HUES48 (cell line): ENCODE measurements around the gene CPA3.

Experiments used
- H3K27ac ChIP-seq: one replicate; pipeline ENCODE4 v1.7.0; 2013; ENCODE audit warnings: low read depth, low read length, inconsistent platforms
- H3K27me3 ChIP-seq: 2 replicates; pipeline ENCODE4 v1.6.1; 2013; ENCODE audit warnings: mild to moderate bottlenecking, low read length; ENCODE audit not compliant: control insufficient read depth, insufficient read depth
- H3K36me3 ChIP-seq: 2 replicates; pipeline ENCODE4 v1.6.1; 2013; ENCODE audit warnings: low read length; ENCODE audit not compliant: control insufficient read depth, insufficient read depth
- H3K4me1 ChIP-seq: 2 replicates; pipeline ENCODE4 v1.6.1; 2013; ENCODE audit warnings: mild to moderate bottlenecking, low read length; ENCODE audit not compliant: control insufficient read depth, insufficient read depth
- H3K4me3 ChIP-seq: 2 replicates; pipeline ENCODE4 v1.5.1; 2013; ENCODE audit warnings: mild to moderate bottlenecking, low read depth, low read length
- H3K9ac ChIP-seq: 2 replicates; pipeline ENCODE4 v1.6.1; 2013; ENCODE audit warnings: mild to moderate bottlenecking, low read depth, low read length, moderate library complexity
- H3K9me3 ChIP-seq: 2 replicates; pipeline ENCODE4 v1.6.1; 2013; ENCODE audit warnings: low read length; ENCODE audit not compliant: control insufficient read depth, insufficient read depth

Gene CPA3

DNA sequence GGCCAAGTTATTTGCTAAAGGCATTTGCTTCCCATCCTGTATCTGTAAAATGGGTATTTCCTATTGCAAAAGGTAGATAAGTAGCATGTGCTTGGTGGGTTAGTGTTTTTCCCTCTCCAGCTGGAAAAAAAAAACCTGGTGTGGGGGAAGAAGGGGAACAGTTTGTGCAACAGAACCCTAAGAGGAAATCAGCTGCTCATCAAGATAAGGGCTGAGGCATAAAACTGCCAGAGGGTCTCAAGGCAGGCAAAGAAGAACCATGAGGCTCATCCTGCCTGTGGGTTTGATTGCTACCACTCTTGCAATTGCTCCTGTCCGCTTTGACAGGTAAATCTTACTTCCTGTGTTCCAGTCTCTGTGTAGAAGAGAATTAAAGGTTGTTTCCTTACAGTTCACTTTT lies at the start of gene CPA3:
TSS of gene CPA3 (plus strand) at position 248 of the 400 bp plus-strand sequence. CDS start at position 260, 12 bp downstream.
- Histone ChIP-seq H3K36me3 (no peaks in the 10 kb centered on the region), H3K4me1 (no peaks in the 10 kb centered on the region), H3K9me3 (no peaks in the 10 kb centered on the region), H3K27me3 (no peaks in the 10 kb centered on the region), H3K4me3 (no peak within 1 kb of the TSS), H3K27ac (no peak within 1 kb of the TSS), H3K9ac (no peak within 1 kb of the TSS)

DNA sequence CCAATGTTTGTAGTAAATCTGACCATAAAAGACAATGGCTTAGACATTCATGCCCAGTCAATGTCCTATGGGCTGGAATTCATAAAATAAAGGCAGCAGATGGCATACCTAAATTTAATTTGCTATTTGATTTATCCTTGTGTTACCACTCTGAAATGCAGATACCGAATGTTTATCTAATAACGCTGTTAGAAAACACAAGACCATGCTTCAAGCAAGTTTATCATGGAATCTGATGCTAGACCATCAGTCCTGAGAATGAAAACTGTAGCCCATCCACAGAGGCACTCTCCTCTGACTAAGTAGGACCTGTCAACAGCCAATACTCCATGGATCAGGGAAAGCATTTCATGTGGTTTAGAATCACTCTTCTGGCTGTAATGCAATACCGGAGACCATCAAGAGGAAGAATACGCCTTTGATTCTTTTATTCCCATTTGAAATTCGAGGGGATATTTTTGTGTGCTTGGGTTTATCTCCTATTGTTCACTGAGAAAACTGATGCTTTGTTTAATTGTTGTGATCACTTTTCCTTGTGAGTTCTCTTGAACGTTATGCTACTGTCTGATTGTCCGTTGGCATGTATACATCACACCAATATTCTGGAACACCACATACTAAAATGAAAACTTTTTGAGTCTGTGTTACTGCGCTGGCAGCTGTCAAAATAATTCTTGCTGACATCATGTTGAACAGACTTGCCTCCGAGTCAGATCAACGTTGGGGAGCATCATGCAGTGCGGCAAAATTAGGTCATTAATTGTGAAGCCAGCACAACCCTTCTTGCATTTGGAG lies 49.6 kb upstream of the CPA3 start:
- Histone ChIP-seq H3K4me1 (peaks cover 12% of the 10 kb centered on the region), H3K36me3 (no peaks in the 10 kb centered on the region), H3K27me3 (no peaks in the 10 kb centered on the region), H3K4me3 (no peak overlapping the region), H3K9ac (no peak overlapping the region), H3K9me3 (no peaks in the 10 kb centered on the region), H3K27ac (no peak overlapping the region)

DNA sequence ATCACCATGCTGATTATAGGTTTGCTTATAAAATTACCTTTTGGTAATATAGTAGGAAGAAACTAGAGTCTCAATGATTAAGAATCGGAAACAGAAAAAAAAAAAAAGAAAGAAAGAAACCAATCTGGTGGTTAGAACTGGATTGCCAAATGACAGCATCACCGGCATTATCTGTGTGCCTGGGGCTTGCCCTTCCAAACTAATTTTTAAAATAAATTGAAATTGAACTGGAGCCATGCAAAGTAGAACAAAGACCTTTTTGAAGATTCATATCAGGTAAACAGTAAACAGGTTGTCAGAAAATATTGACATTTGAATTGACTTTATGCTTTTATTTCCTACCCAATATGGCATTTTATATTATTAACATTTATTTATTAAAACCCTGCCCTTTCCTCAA lies 48.7 kb upstream of the CPA3 start:
- H3K4me1 ChIP-seq, result peaks cover 21% of the 10 kb centered on the region
- no peak overlapping the region for H3K27ac ChIP-seq

GRCh38 chr3:148816981-148817525 lies 48.0 kb upstream of the CPA3 start:
- H3K36me3 ChIP-seq, result no peaks in the 10 kb centered on the region
- no peaks in the 10 kb centered on the region for H3K27me3 ChIP-seq
- H3K9ac ChIP-seq, result no peak overlapping the region
- H3K4me1 ChIP-seq, result peaks cover 23% of the 10 kb centered on the region
- H3K9me3 ChIP-seq, result no peaks in the 10 kb centered on the region
- no peak overlapping the region for H3K27ac ChIP-seq
- H3K4me3 ChIP-seq, result no peak overlapping the region

More for the DNA sequence above, 48.7 kb upstream of the CPA3 start:
- H3K4me3 ChIP-seq, result no peak overlapping the region
- H3K27me3 ChIP-seq, result no peaks in the 10 kb centered on the region
- H3K36me3 ChIP-seq, result no peaks in the 10 kb centered on the region
- H3K9me3 ChIP-seq, result no peaks in the 10 kb centered on the region
- H3K9ac ChIP-seq, result no peak overlapping the region

GRCh38 chr3:148820361-148821245 lies 44.5 kb upstream of the CPA3 start:
- H3K4me3 ChIP-seq, result no peak overlapping the region
- no peaks in the 10 kb centered on the region for H3K9me3 ChIP-seq
- H3K36me3 ChIP-seq, result no peaks in the 10 kb centered on the region
- H3K9ac ChIP-seq, result no peak overlapping the region
- H3K4me1 ChIP-seq, result peaks cover 23% of the 10 kb centered on the region
- H3K27me3 ChIP-seq, result no peaks in the 10 kb centered on the region
- H3K27ac ChIP-seq, result no peak overlapping the region

DNA sequence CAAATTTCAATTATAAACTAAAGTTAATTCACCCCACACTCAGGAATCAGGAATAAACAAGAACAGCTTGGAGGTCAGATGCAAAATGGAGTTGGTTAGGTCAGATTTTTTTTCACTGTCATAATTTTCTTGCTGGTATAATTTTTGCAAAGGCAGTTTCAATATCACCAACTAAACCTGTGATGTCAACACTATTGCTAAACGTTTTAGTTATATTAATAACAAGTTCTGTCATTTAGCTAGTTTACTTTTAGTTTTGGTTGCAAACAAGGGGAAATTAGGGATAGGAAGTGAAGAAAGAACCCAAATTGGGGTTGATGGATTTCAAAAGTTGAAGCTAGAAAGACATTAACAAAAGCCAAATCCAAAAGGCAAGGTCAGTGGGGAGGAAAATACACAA lies 42.1 kb upstream of the CPA3 start:
- Histone ChIP-seq H3K4me1 (peaks cover 23% of the 10 kb centered on the region), H3K4me3 (no peak overlapping the region), H3K9me3 (no peaks in the 10 kb centered on the region), H3K27me3 (no peaks in the 10 kb centered on the region), H3K27ac (no peak overlapping the region), H3K36me3 (no peaks in the 10 kb centered on the region), H3K9ac (no peak overlapping the region)

DNA sequence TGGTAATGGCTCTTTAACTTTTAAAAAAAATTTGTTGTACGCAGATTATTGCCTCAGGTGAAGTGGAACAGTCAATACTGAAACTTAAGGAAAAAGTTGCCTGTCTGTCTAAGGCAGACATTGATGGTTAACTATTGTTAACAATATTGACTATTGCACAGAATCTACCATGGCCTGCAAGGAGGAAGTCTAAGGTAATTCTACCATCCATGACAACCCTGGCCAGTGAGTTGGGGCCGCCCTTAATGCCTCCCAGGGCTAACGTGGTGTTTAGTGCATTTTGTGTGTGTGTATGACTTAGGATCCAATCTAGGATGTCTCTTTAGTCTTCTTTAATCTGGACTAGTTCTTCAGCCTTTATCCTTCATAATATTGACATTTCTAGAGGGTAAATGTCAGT lies 39.6 kb upstream of the CPA3 start:
- H3K4me1 ChIP-seq, result peaks cover 12% of the 10 kb centered on the region
- no peak overlapping the region for H3K27ac ChIP-seq
- H3K9ac ChIP-seq, result no peak overlapping the region
- no peaks in the 10 kb centered on the region for H3K27me3 ChIP-seq
- H3K36me3 ChIP-seq, result no peaks in the 10 kb centered on the region
- H3K4me3 ChIP-seq, result no peak overlapping the region
- no peaks in the 10 kb centered on the region for H3K9me3 ChIP-seq

DNA sequence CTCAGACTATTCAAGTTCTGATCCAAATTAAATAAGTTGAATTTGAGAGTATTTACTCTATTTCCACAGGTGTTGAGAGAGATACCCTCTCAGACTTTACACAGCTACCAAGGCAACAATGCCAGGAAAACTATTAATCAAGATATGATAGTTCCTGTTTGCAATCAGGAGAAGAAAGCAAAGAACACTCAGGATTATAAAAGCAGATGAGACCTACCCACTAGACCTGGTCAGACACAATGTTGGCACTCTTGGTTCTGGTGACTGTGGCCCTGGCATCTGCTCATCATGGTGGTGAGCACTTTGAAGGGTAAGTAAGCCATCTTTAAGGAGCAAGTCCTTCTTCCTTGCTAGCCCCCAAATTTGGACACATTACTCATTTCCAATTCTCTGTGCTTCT lies 37.5 kb upstream of the CPA3 start, which contains the start of gene CPB1:
TSS of gene CPB1 (plus strand) at position 227 of the 400 bp plus-strand sequence. CDS start at position 240, 13 bp downstream.
- Histone ChIP-seq H3K27me3 (no peaks in the 10 kb centered on the region), H3K27ac (no peak within 1 kb of the TSS), H3K4me1 (no peaks in the 10 kb centered on the region), H3K4me3 (no peak within 1 kb of the TSS), H3K9ac (no peak within 1 kb of the TSS), H3K36me3 (no peaks in the 10 kb centered on the region), H3K9me3 (no peaks in the 10 kb centered on the region)

DNA sequence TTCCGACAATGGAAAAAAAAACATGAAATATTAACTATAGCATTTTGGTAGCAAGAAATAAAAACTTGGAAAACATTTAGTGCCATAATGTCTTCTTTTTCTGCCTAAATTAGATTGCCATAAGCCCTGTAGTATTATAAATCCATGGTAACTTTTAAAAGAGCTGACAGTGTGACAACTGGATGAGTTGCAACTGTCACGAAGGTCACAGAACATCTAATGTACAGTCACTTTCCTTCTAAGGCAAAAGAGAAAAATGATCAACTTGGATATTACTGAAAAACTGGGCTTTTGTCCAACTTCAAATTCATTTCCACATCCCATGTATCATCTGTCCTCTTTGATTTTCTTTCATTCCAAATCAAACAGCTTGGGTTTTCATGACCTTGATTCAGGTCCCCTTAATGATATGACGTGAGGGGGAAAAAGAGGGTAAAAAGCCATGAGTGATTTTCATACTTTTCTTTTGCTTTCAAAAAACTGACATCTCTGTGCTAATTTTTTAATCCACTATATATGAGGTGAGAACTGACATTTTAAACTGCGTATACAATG lies 36.9 kb upstream of the CPA3 start:
- Histone ChIP-seq H3K27ac (no peak overlapping the region), H3K4me1 (no peaks in the 10 kb centered on the region), H3K9me3 (no peaks in the 10 kb centered on the region), H3K27me3 (no peaks in the 10 kb centered on the region), H3K4me3 (no peak overlapping the region), H3K36me3 (no peaks in the 10 kb centered on the region), H3K9ac (no peak overlapping the region)

DNA sequence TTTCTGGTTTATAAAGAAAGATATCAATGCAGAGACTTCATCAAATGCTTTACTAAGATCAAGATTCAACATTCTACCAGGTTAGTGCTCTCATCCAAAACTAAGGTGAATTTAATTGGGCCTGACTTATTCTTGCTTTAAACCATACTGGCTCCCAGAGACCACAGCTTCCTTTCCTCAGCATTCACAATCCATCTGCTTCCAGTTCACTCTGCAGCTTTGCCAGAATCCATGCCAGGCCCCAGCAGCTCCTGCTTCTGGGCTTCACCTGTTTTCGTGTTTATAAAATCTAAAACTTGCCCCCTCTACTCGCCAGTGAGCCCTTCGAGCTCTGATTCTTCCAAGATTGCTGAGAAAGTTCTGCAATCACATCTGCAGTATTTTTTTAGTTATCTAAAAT lies 35.2 kb upstream of the CPA3 start:
- H3K9ac ChIP-seq, result no peak overlapping the region
- H3K9me3 ChIP-seq, result no peaks in the 10 kb centered on the region
- H3K27me3 ChIP-seq, result no peaks in the 10 kb centered on the region
- H3K4me3 ChIP-seq, result no peak overlapping the region
- H3K4me1 ChIP-seq, result no peaks in the 10 kb centered on the region
- H3K27ac ChIP-seq, result no peak overlapping the region
- no peaks in the 10 kb centered on the region for H3K36me3 ChIP-seq
